GM12878 (cell line): Measurements from ENCODE around the gene OLA1. TPM values are rescaled to one million over a fixed set of nuclear protein-coding genes. Genes with fewer than 3 reads are reported as not detected.
A peak's percentile ranks its signal among the peaks of the same experiment; 100 is the strongest.

Source experiments
- ATAC-seq: fragments of 200-7000 bp; cut with Tn5 transposase; 3 replicates; pipeline ENCODE4 v1.9.1; 2020; ENCODE audit warnings: mild to moderate bottlenecking, moderate library complexity
- BruUV-seq: library from RNA; stranded (reverse); fragments of 400-500 nt; replicated peaks from 2 replicates; lab custom pipeline; 2021; lab: Mats Ljungman, UMichigan
- CTCF ChIA-PET: fragments of 300-600 bp; sonication (Branson Sonifier 250); formaldehyde crosslinking; extraction: SDS; loops from one replicate; lab custom pipeline; 2021; ENCODE audit warnings: inconsistent platforms; lab: Yijun Ruan, JAX
- POLR2A ChIA-PET: fragments of 350-600 bp; formaldehyde crosslinking; extraction: SDS; loops from one replicate; lab custom pipeline; 2021; ENCODE audit warnings: inconsistent platforms; lab: Charles Lee
- RAD21 ChIA-PET: fragments of 300-600 bp; sonication (Branson Sonifier 250); formaldehyde crosslinking; loops from one replicate; lab custom pipeline; 2023; ENCODE audit warnings: antibody characterized with exemption; ENCODE audit not compliant: unreplicated experiment; lab: Charles Lee
- SMC1A ChIA-PET: fragments of 300-600 bp; sonication (Branson Sonifier 250); formaldehyde crosslinking; loops from one replicate; lab custom pipeline; 2023; ENCODE audit not compliant: unreplicated experiment, uncharacterized antibody; lab: Charles Lee
- DNase-seq: peaks from one replicate; pipeline ENCODE4 v3.0.0-alpha.2; 2011; ENCODE audit warnings: low read depth, low spot score
- FAIRE-seq: peaks from 3 replicates; lab custom pipeline; 2011; peaks lifted over from hg19 to GRCh38; lab: Jason Lieb, UNC
- H2AFZ ChIP-seq: 2 replicates; pipeline ENCODE4 v1.6.0; 2011; ENCODE audit warnings: low read depth, low read length, control low read depth; ENCODE audit not compliant: control insufficient read depth
- H3K27ac ChIP-seq: 2 replicates; pipeline ENCODE4 v1.5.1; 2011; ENCODE audit warnings: control low read depth; ENCODE audit not compliant: control insufficient read depth, insufficient read depth
- H3K27me3 ChIP-seq, 2 experiments: replicated peaks in 1 of 2; 2 replicates each; pipeline versions ENCODE4 v1.6.0 to v1.6.1; 2011; ENCODE audit warnings: low read length in 1 of 2; ENCODE audit not compliant: control insufficient read depth in 2 of 2, insufficient read depth in 2 of 2
- H3K36me3 ChIP-seq, 2 experiments: 2 replicates each; pipeline ENCODE4 v1.5.1; 2011; ENCODE audit warnings: low read length in 1 of 2; ENCODE audit not compliant: control insufficient read depth in 2 of 2, insufficient read depth in 2 of 2
- H3K4me1 ChIP-seq: 2 replicates; pipeline ENCODE4 v1.6.1; 2011; ENCODE audit warnings: mild to moderate bottlenecking, low read length, moderate library complexity, mixed read lengths; ENCODE audit not compliant: control insufficient read depth, insufficient read depth
- H3K4me2 ChIP-seq: 2 replicates; pipeline ENCODE4 v1.6.0; 2011; ENCODE audit warnings: control low read depth; ENCODE audit not compliant: control insufficient read depth, insufficient read depth
- H3K4me3 ChIP-seq: fragments of 200-600 bp; sonication (generic); 2 replicates; pipeline ENCODE4 v1.5.1; 2016
- H3K79me2 ChIP-seq: 2 replicates; pipeline ENCODE4 v1.6.0; 2011; ENCODE audit warnings: low read length; ENCODE audit not compliant: control insufficient read depth, insufficient read depth
- H3K9ac ChIP-seq: 2 replicates; pipeline ENCODE4 v1.8.0; 2011; ENCODE audit warnings: low read length, control low read depth, mixed read lengths; ENCODE audit not compliant: control insufficient read depth, insufficient read depth
- H3K9me3 ChIP-seq: replicated peaks from 3 replicates; pipeline ENCODE4 v1.5.1; 2011; ENCODE audit warnings: mild to moderate bottlenecking, low read length; ENCODE audit not compliant: control insufficient read depth, insufficient read depth
- H4K20me1 ChIP-seq: 2 replicates; pipeline ENCODE4 v1.6.0; 2011; ENCODE audit not compliant: control insufficient read depth, insufficient read depth
- CTCF ChIP-seq, 3 experiments: IDR thresholded peaks in 2 of 3; conservative IDR thresholded peaks in 1 of 3; 2 replicates each; pipeline ENCODE4 v1.5.1; 2011; ENCODE audit warnings: low read depth in 3 of 3, low read length in 3 of 3, mild to moderate bottlenecking in 3 of 3, control low read depth in 2 of 3, moderate library complexity in 2 of 3, inconsistent platforms in 1 of 3, mixed read lengths in 1 of 3; ENCODE audit not compliant: control insufficient read depth in 2 of 3, insufficient read depth in 1 of 3; ENCODE audit errors: extremely low read depth in 1 of 3
- MEF2A ChIP-seq: IDR thresholded peaks from 2 replicates; pipeline ENCODE4 v1.6.1; 2011; ENCODE audit warnings: low read depth, mild to moderate bottlenecking, low read length, moderate library complexity; ENCODE audit not compliant: insufficient read depth
- MYB ChIP-seq: fragments of 150-350 bp; IDR thresholded peaks from 2 replicates; pipeline ENCODE4 v1.6.1; 2014; ENCODE audit warnings: mild to moderate bottlenecking, low read depth, low read length, borderline replicate concordance
- RAD21 ChIP-seq: IDR thresholded peaks from 2 replicates; pipeline ENCODE4 v1.6.1; 2011; ENCODE audit warnings: mild to moderate bottlenecking, low read depth, low read length, moderate library complexity; ENCODE audit not compliant: insufficient read depth
- SMC3 ChIP-seq: IDR thresholded peaks from 2 replicates; pipeline ENCODE4 v1.6.1; 2011; ENCODE audit warnings: low read length, improper control_type of control experiment, borderline replicate concordance
- in situ Hi-C: fragments of 300-500 bp; cut with MboI; formaldehyde crosslinking; loops from 9 replicates; pipeline ENCODE4 v1.14.3; 2018; ENCODE audit warnings: mixed read lengths
- intact Hi-C: fragments of 100-400 bp; cut with micrococcal nuclease; formaldehyde crosslinking; loops from one replicate; pipeline ENCODE4 v1.14.2; 2022; ENCODE audit not compliant: unreplicated experiment
- polyA plus RNA-seq, 11 experiments: library from polyadenylated mRNA; depleted of rRNA in 4 of 11; unstranded in 6 of 11; stranded (reverse) in 5 of 11; fragments of >200 nt; fragmentation: Nextera tagmentation in 4 of 11; fragmentation: Illumina TruSeq in 1 of 11; extraction: Ambion mirVana in 4 of 11; extraction: Trizol in 1 of 11; gene quantifications; 1 replicate in 1 of 11; 2 replicates in 10 of 11; pipeline versions ENCODE4 v1.2.1 to v1.2.3, GENCODE V29; 2011 to 2016; ENCODE audit warnings: inconsistent platforms in 2 of 11, missing spikeins in 2 of 11, low read depth in 1 of 11
- total RNA-seq, 4 experiments: library from RNA; depleted of rRNA in 3 of 4; stranded (reverse); fragments of >200 nt in 3 of 4; fragmentation: Illumina TruSeq in 1 of 4; extraction: Trizol in 1 of 4; gene quantifications; 2 replicates each; pipeline versions ENCODE4 v1.2.1 to v1.2.3, GENCODE V29; 2013 to 2021

Gene OLA1
- total and polyA plus RNA-seq, 10 of the 15 experiments (the other 5 are each of a cell fraction or from before 2014, with no cell fraction given), result 107 to 238 (median 142) TPM

DNA sequence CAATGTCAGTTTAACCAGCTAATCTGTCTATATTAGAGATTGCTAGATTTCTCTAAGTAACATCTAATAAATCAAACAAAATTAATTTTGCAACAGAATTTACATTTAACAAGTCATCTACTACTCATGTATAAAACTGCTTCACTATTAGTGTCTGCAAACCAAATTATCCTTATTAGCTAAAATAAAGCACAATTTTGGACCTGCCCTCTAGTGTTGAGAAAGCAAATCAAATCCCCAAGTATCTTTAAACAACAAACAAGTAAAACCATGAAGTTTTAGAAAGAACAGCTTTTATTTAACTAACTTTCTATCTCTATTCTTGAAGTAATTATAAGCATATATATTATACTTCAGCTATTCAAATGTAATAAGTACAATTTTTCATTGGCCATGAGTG, 170.1 kb downstream of the OLA1 start:
- Histone ChIP-seq H3K9ac (no peak overlapping the region), H4K20me1 (no peaks in the 10 kb centered on the region), H3K4me3 (no peak overlapping the region), H3K27me3 (no peaks in the 10 kb centered on the region), H3K9me3 (no peaks in the 10 kb centered on the region), H3K79me2 (no peaks in the 10 kb centered on the region), H3K4me1 (no peaks in the 10 kb centered on the region), H2AFZ (no peak overlapping the region), H3K36me3 (peaks cover 1 to 12% of the 10 kb centered on the region in 2 experiments), H3K27ac (no peak overlapping the region), H3K4me2 (no peak overlapping the region)
- ChIA-PET RAD21 (interaction anchor here (0.8 to 1.1 kb wide), 2 partner anchors 40 to 676 kb away, joined by 3 to 4 read pairs; no protein-coding TSS in a partner anchor), CTCF (interaction anchor here (0.6 to 1.5 kb wide), 9 partner anchors 9 to 678 kb away, joined by 3 to 5 read pairs (median 3); no protein-coding TSS in a partner anchor), POLR2A (interaction anchor here (0.6 kb wide), 1 partner anchor 50 kb away, joined by 3 read pairs; no protein-coding TSS in a partner anchor), SMC1A (interaction anchor here (0.7 to 1.8 kb wide), 3 partner anchors 11 to 677 kb away, joined by 3 to 6 read pairs (median 3); no protein-coding TSS in a partner anchor)
- intact Hi-C loops, result no loop called here
- no TSS peak for BruUV-seq
- DNase-seq (no peak), FAIRE-seq (no peak), ATAC-seq (no peak)
- in situ Hi-C loops, result no loop called here
- TF ChIP-seq MYB, result no peak
- peak in 2 of 3 experiments; percentile 33 to 40; a peak in 4 of 6 replicates for TF ChIP-seq CTCF (IDR thresholded peaks at IDR 0.05 in 2 of 3, conservative IDR thresholded peaks at IDR 0.05 in 1 of 3; ENCODE audit: control insufficient read depth in 2 of 3, extremely low read depth in 1 of 3, insufficient read depth in 1 of 3, low read depth in 3 of 3, low read length in 3 of 3)
- TF ChIP-seq SMC3, result peak; percentile 31; the same call in 1 of the 2 replicates
- TF ChIP-seq RAD21, result peak; percentile 30; the same call in 1 of the 2 replicates
- TF ChIP-seq MEF2A, result no peak
